DMS79 (cell line): ENCODE results near the gene KIAA2012.
A peak's percentile ranks its signal among the peaks of the same experiment; 100 is the strongest.

Experiments used
- DNase-seq: peaks from one replicate; lab custom pipeline; 2025; lab: John Stamatoyannopoulos, UW

KIAA2012 gene

GRCh38 chr2:202084265-202084664 lies 11.2 kb downstream of the KIAA2012 start:
- DNase-seq = peak; percentile 73

GRCh38 chr2:202088777-202089176 lies 15.7 kb downstream of the KIAA2012 start:
- no peak for DNase-seq

GRCh38 chr2:202090530-202090929 lies 17.5 kb downstream of the KIAA2012 start:
- DNase-seq = no peak

GRCh38 chr2:202091476-202091875 lies 18.4 kb downstream of the KIAA2012 start:
- no peak for DNase-seq

- no peak for DNase-seq
Observed at GRCh38 chr2:202094426-202094986, 21.5 kb downstream of the KIAA2012 start.

- no peak for DNase-seq
Observed at GRCh38 chr2:202095235-202095634, 22.2 kb downstream of the KIAA2012 start.

GRCh38 chr2:202096736-202097135 lies 23.7 kb downstream of the KIAA2012 start:
- DNase-seq = no peak

- no peak for DNase-seq
Observed at GRCh38 chr2:202098291-202098690, 25.2 kb downstream of the KIAA2012 start.

- DNase-seq = no peak
Observed at GRCh38 chr2:202099515-202099914, 26.5 kb downstream of the KIAA2012 start.

- no peak for DNase-seq
Observed at GRCh38 chr2:202100176-202100575, 27.1 kb downstream of the KIAA2012 start.

GRCh38 chr2:202101026-202101579 lies 28.0 kb downstream of the KIAA2012 start:
- no peak for DNase-seq

GRCh38 chr2:202102425-202103000 lies 29.5 kb downstream of the KIAA2012 start:
- DNase-seq = no peak

GRCh38 chr2:202104286-202104870 lies 31.3 kb downstream of the KIAA2012 start:
- no peak for DNase-seq

GRCh38 chr2:202105025-202105424 lies 32.0 kb downstream of the KIAA2012 start:
- DNase-seq = no peak

GRCh38 chr2:202108345-202108744 lies 35.3 kb downstream of the KIAA2012 start:
- no peak for DNase-seq

GRCh38 chr2:202109139-202109736 lies 36.2 kb downstream of the KIAA2012 start:
- peak; percentile 26 for DNase-seq

GRCh38 chr2:202109737-202110184 lies 36.7 kb downstream of the KIAA2012 start:
- DNase-seq = no peak

- no peak for DNase-seq
Observed at GRCh38 chr2:202110491-202110890, 37.4 kb downstream of the KIAA2012 start.

- DNase-seq = no peak
Observed at GRCh38 chr2:202112041-202112440, 39.0 kb downstream of the KIAA2012 start.

GRCh38 chr2:202113571-202114142 lies 40.6 kb downstream of the KIAA2012 start:
- peak; percentile 39 for DNase-seq

GRCh38 chr2:202114291-202114690 lies 41.2 kb downstream of the KIAA2012 start:
- no peak for DNase-seq

GRCh38 chr2:202114795-202115194 lies 41.7 kb downstream of the KIAA2012 start:
- DNase-seq = no peak
